MCF 10A (cell line): ENCODE data around the gene CRABP1. TPM values are rescaled to one million over a fixed set of nuclear protein-coding genes. Genes with fewer than 3 reads are reported as not detected.

ENCODE experiments used
- BruUV-seq: library from RNA; stranded (reverse); fragments of 400-500 nt; replicated peaks from 2 replicates; lab custom pipeline; 2021; lab: Mats Ljungman, UMichigan
- CTCF ChIA-PET: fragments of 300-600 bp; sonication (Branson Sonifier 250); formaldehyde crosslinking; extraction: SDS; loops from one replicate; lab custom pipeline; 2021; ENCODE audit warnings: antibody characterized with exemption, inconsistent platforms; lab: Yijun Ruan, JAX
- POLR2A ChIA-PET: fragments of 300-600, 350-650 bp; sonication (Branson Sonifier 250); formaldehyde crosslinking; extraction: SDS; loops from one replicate; lab custom pipeline; 2020; ENCODE audit warnings: antibody characterized with exemption, inconsistent platforms; lab: Yijun Ruan, JAX
- DNase-seq: peaks from one replicate; pipeline ENCODE4 v3.0.0-alpha.2; 2018; ENCODE audit not compliant: unreplicated experiment
- H3K27ac Mint-ChIP-seq: one replicate; pipeline ENCODE4 v1.8.0; 2022; ENCODE audit warnings: mild to moderate bottlenecking, low read depth, mixed read lengths; ENCODE audit not compliant: unreplicated experiment
- H3K27me3 Mint-ChIP-seq: one replicate; pipeline ENCODE4 v1.8.0; 2022; ENCODE audit warnings: mixed read lengths; ENCODE audit not compliant: insufficient read depth, unreplicated experiment
- H3K36me3 Mint-ChIP-seq: one replicate; pipeline ENCODE4 v1.8.0; 2022; ENCODE audit warnings: mild to moderate bottlenecking, moderate library complexity, mixed read lengths; ENCODE audit not compliant: insufficient read depth, unreplicated experiment
- H3K4me1 Mint-ChIP-seq: one replicate; pipeline ENCODE4 v1.8.0; 2022; ENCODE audit warnings: mixed read lengths; ENCODE audit not compliant: insufficient read depth, unreplicated experiment
- H3K4me3 Mint-ChIP-seq: one replicate; pipeline ENCODE4 v1.8.0; 2022; ENCODE audit warnings: mild to moderate bottlenecking, moderate library complexity, mixed read lengths; ENCODE audit not compliant: unreplicated experiment
- H3K9me3 Mint-ChIP-seq: one replicate; pipeline ENCODE4 v1.8.0; 2022; ENCODE audit warnings: mixed read lengths; ENCODE audit not compliant: unreplicated experiment
- intact Hi-C: fragments of 100-400 bp; cut with micrococcal nuclease; formaldehyde crosslinking; loops from 2 replicates; pipeline ENCODE4 v1.14.1; 2022
- total RNA-seq: library from RNA; stranded (reverse); gene quantifications from 2 replicates; pipeline ENCODE4 v1.2.3, GENCODE V29; 2022
- TF ChIP-seq, protein P1 (sequence below): fragments of 200-600 bp; IDR thresholded peaks from one replicate; pipeline ENCODE4 v1.8.0; 2022; ENCODE audit warnings: antibody characterized with exemption, mild to moderate bottlenecking; ENCODE audit not compliant: unreplicated experiment

The CRABP1 gene
- total RNA-seq, 1 experiment from 2014 or later = not detected

- intact Hi-C loops = no loop called here
- no TSS peak for BruUV-seq
- Mint-ChIP-seq H3K27ac (no peak overlapping the region), H3K27me3 (no peaks in the 10 kb centered on the region), H3K4me3 (no peak overlapping the region), H3K4me1 (peaks cover 5% of the 10 kb centered on the region), H3K9me3 (no peaks in the 10 kb centered on the region), H3K36me3 (no peaks in the 10 kb centered on the region)
- TF ChIP-seq, protein P1, sequence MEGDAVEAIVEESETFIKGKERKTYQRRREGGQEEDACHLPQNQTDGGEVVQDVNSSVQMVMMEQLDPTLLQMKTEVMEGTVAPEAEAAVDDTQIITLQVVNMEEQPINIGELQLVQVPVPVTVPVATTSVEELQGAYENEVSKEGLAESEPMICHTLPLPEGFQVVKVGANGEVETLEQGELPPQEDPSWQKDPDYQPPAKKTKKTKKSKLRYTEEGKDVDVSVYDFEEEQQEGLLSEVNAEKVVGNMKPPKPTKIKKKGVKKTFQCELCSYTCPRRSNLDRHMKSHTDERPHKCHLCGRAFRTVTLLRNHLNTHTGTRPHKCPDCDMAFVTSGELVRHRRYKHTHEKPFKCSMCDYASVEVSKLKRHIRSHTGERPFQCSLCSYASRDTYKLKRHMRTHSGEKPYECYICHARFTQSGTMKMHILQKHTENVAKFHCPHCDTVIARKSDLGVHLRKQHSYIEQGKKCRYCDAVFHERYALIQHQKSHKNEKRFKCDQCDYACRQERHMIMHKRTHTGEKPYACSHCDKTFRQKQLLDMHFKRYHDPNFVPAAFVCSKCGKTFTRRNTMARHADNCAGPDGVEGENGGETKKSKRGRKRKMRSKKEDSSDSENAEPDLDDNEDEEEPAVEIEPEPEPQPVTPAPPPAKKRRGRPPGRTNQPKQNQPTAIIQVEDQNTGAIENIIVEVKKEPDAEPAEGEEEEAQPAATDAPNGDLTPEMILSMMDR = no peak
- peak; percentile 31 for DNase-seq
- CTCF ChIA-PET = interaction anchor here (0.7 to 3.0 kb wide), 2 partner anchors 105 to 107 kb away, joined by 3 to 11 read pairs; no protein-coding TSS in a partner anchor
- POLR2A ChIA-PET = interaction anchor here (0.6 kb wide), 1 partner anchor 16 kb away, joined by 3 read pairs; the partner anchor contains the start of gene SKIC8
Measured at GRCh38 chr15:78315686-78316282, 24.4 kb upstream of the CRABP1 start.

- Mint-ChIP-seq H3K4me1 (peaks cover 5% of the 10 kb centered on the region), H3K9me3 (no peaks in the 10 kb centered on the region), H3K4me3 (no peak overlapping the region), H3K36me3 (no peaks in the 10 kb centered on the region), H3K27me3 (no peaks in the 10 kb centered on the region), H3K27ac (no peak overlapping the region)
- BruUV-seq = no TSS peak
- CTCF ChIA-PET = interaction anchor here (0.5 to 3.0 kb wide), 5 partner anchors 8 to 141 kb away, joined by 3 to 11 read pairs (median 3); no protein-coding TSS in a partner anchor
- DNase-seq = no peak
- intact Hi-C loops = no loop called here
- POLR2A ChIA-PET = interaction anchor here (0.6 to 1.1 kb wide), 2 partner anchors 17 kb away, joined by 3 to 4 read pairs; partner anchors contain the start of gene SKIC8
- TF ChIP-seq, protein P1 = no peak
Measured at GRCh38 chr15:78316283-78317083, 23.7 kb upstream of the CRABP1 start.

DNA sequence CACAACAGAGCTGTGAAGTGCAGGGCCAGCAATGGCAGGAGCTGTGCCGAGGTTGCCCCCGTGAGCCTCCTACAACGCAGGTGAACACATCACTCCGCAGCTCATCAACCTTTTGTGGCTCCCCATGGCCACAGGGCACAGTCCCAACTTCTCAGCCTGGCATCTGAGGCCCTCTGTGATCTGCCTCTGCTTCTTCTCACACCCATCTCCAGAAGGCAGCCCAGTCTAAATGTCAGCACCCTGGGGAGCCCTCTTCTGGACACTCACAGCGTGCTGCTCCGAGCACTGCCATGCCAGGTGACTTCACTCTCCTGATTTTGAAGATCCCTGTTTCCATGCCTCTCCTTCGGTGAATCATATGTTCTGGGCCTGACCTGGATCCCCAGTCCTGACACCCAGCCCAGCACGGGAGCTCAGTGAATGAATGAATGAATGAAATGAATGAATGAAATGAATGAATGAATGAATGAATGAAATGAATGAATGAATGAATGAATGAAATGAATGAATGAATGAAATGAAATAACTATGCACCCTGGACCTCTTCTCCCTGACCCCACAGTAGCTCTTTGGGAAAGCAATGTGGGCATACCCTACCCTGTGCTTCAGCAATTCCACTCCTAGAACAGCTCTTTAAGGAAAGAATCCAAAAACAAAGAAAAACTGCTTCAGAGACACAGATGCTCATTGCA lies 22.9 kb upstream of the CRABP1 start:
- H3K36me3 Mint-ChIP-seq = no peaks in the 10 kb centered on the region
- CTCF ChIA-PET = interaction anchor here (0.5 to 3.0 kb wide), 8 partner anchors 9 to 140 kb away, joined by 3 to 11 read pairs (median 3); no protein-coding TSS in a partner anchor
- no peaks in the 10 kb centered on the region for H3K27me3 Mint-ChIP-seq
- no TSS peak for BruUV-seq
- intact Hi-C loops = no loop called here
- no peak overlapping the region for H3K27ac Mint-ChIP-seq
- H3K9me3 Mint-ChIP-seq = no peaks in the 10 kb centered on the region
- TF ChIP-seq, protein P1 = no peak
- peak; percentile 31 for DNase-seq
- POLR2A ChIA-PET = interaction anchor here (1.1 kb wide), 2 partner anchors 15 to 18 kb away, joined by 3 to 4 read pairs; partner anchors contain the start of gene SKIC8
- H3K4me3 Mint-ChIP-seq = no peak overlapping the region
- peaks cover 5% of the 10 kb centered on the region for H3K4me1 Mint-ChIP-seq
